NOMO-1 treated with dmso at 0.1 percent for 144 hours (cell line): ENCODE results near the gene SUPT4H1.
A peak's percentile ranks its signal among the peaks of the same experiment; 100 is the strongest.
"Not testable (repeated sequence)": the region's sequence is repeated elsewhere in the genome, so short reads cannot be mapped to it uniquely, and the experiment has no call there.

ENCODE experiments used
- DNase-seq: peaks from one replicate; lab custom pipeline; 2025; ENCODE audit not compliant: unreplicated experiment; lab: John Stamatoyannopoulos, UW

The SUPT4H1 gene

DNA sequence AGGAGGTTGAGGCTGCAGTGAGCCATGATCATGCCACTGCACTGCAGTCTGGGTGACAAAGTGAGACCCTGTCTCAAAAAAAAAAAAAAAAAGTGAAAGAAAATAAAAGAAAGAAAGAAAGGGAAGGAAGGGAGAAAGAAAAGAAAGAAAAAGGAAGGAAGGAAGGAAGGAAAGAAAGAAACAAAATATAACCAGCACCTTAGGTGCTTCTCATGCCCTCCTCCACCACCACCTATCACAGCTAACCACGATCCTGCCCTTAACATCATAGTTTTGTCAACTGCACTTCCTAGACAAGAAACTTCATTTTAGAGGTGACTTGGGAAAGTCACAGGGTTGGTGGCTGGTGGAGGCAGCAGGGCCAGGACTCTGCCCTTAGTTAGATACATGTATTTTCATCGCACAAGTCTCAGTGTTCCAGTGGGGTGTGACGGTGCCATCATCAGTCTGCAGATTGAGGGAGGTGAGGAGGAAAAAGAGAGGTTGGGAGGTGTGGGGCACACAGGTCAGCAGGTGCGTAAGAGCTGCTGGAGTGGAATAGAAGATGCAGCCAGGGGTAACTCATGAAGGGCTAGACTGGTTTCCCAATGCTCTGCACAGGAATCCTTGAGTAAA, 10.0 kb downstream of the SUPT4H1 start:
- DNase-seq, result no peak

DNA sequence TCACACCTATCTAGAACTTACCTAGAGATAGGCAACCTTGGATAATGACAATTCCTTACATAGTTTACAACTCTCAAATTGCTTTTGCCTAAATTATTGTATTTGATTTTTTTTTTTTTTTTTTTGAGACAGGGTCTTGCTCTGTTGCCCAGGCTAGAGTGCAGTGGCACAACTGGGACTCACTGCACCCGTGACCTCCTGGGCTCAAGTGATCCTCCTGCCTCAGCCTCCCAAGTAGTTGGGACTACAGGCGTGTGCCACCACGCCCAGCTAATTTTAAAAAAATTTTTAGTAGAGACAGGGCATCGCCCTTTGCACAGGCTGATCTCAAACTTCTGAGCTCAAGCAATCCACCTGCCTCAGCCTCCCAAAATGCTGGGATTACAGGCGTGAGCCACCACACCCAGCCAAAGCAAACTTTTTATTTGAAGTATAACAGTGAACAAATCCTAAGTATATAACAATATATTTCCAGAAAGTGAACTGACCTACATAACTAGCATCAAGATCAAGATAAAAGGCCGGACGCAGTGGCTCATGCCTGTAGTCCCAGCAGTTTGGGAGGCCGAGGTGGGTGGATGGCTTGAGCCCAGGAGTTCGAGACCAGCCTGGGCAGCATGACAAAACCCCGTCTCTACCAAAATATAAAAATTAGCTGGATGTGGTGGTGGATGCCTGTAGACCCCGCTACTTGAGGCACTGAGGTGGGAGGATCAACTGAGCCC, 10.7 kb downstream of the SUPT4H1 start:
- DNase-seq, result not testable (repeated sequence)

DNA sequence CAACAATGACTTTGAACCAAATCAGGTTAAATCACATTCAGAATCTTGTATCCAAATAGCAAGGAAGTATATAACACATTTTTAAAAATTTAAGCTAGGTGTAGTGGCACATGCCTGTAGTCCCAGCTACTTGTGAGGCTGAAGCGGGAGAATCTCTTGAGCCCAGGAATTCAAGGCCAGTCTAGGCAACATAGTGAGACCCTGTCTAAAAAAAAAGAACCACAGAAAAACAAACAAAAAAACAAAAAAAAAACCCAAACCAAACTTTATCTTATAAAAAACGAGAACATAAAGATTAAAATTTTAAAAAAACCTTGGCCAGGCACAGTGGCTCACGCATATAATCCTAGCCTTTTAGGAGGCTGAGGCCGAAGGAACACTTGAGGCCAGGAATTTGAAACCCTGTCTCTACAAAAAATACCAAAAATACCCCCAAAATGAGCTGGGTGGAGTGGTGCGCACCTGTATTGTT, 11.6 kb downstream of the SUPT4H1 start:
- no peak for DNase-seq

DNA sequence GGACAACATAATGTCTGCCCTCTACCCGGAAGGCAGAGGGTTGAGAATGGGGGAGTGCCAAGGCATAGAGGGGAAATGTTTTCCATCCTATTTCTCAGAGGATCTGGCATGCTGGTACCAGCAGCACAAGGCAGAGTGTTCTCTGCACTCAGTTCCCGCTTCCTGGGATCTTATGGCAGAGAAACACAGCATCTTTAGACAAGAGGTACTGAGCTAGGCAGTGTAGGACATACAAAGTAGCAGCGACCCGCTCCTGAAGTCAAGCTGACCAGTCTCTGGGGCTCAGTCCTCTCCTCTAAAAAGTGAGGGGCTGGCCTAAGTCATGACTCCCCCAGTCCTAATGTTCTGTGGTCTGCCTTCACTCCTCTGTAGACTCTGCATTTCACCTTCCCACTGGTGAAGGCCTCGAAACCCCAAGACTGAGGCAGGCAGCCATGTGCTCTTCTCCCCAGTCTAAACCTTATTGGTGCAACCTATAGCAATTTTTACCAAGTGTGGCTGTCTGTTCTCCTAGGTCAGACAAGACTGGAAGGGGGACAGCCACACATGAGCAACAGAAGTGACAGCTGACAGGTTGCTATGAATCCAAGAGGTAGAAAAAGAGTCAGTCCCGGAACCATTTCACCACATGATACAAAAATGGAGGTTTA, 12.1 kb downstream of the SUPT4H1 start:
- no peak for DNase-seq

DNA sequence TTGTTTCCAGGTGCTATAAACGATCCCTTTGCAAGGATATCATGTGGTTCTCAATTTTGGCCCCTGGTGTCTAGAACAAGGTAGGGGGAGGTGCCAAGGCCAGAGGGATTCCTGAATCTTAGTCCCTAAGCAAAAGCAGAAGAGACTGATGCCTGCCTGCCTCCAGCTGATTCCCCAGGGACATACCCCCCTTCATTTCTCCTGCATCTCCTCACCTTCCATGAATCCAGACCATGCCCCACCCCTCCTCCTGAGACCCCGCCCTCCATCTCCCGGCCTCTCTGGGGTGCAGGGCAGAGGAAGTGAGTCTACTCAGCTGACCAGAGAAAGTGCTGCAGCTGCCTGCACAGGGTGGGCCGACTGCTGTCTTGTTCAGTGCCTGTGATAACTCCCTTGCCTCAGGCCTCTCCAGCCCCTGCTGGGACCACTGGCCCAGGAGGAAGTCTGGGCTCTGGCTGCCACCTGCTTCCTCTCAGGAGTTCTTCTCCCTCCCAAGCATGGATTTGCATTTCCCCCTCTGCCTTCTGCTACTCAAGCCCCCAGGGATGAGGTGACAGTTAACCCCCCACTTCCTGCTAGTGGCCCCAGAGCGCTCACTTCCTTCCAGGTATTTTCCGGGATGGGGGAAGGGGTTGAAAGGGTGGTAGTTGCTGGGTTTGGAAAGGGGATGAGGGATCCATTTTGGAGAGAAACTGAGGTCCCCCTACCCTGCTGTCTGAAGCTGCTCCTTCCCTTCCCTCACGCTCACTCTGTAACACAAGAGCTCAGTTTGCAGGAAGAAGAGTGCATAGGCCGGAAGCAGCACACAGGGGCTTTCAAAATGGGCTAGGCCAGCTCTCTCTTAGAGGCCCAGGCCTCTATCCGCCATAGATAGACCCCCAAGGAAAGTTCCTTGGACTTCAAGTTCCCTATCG, 12.9 kb downstream of the SUPT4H1 start:
- peak; percentile 72 for DNase-seq

DNA sequence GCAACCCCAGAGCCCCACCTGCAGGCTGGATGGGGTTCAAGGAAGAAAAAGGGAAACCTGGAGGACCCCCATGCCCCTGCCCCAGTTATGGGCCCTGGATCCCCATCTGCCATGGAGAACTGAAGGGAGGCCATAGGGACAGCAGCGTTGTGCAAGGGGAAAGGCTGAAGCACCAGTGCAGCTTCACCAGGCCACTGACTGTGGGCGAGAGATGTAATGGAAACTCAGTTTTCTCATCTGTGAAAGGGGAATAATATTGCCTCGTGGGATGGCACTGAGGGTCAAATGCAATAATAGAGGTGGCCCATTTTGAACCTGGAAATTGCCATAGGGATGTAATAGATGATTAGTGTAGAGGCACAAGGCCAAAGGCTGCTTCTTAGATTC, 13.6 kb downstream of the SUPT4H1 start:
- DNase-seq, result no peak

DNA sequence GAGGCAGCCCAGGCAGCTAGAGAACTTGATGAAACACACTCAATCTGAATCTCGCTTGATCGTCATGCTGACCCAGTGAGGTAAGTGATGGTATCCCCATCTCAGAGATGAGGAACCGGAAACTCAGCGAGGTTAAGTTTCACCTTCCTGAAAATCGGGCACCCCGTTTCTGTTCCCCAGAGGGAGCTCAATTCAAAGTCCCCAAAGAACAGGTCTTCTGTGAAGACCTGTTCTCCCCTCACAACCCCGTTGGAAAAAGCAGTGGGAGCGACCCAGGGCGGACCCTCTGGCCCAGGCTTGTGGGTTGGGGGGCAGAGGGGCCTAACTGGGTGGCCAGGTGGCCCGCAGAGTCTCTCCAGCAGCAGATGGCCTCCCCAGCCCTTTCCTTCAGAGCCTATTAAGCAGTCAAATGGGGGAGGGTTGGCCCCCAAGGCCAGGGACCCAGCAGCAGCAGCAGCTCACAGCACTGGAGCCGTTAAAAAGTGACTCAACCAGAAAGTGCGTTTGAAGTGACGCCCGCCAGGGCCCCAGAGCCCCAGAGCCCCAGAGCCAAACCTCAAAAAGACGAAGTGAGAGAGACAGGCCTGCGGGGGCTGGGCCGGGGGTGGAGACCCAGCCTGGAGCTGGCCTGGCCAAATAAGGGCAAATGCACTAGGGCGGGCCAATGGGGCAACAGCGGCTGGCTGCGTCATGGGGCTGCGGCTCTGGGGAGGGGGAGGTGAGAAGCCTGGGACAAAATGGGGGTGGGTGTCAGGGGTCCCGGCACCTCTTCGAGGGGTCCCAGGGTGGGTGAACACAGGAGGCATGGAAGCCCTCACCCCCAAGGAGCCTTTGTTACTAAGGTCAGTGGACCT, 14.2 kb downstream of the SUPT4H1 start:
- DNase-seq, result peak; percentile 97

DNA sequence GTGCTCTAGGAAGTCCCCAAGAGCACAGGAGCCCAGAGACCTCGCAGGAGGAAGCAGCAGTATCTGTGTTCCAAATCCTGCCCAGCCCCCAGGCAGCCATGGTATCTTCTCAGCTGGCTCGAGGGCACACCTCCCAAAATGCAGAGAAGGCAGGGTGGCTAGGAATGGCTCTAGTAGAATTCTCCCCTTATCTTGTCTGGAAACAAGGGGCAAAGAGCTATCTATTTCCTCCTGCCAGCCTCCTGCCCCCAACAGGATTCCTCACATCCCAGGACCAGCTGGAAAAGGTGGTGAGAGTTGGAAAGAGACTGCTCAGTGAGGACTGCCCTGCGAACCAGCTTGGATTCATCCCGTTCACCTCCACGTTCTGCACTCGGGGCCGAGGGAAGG, 14.8 kb downstream of the SUPT4H1 start:
- DNase-seq, result peak; percentile 58

DNA sequence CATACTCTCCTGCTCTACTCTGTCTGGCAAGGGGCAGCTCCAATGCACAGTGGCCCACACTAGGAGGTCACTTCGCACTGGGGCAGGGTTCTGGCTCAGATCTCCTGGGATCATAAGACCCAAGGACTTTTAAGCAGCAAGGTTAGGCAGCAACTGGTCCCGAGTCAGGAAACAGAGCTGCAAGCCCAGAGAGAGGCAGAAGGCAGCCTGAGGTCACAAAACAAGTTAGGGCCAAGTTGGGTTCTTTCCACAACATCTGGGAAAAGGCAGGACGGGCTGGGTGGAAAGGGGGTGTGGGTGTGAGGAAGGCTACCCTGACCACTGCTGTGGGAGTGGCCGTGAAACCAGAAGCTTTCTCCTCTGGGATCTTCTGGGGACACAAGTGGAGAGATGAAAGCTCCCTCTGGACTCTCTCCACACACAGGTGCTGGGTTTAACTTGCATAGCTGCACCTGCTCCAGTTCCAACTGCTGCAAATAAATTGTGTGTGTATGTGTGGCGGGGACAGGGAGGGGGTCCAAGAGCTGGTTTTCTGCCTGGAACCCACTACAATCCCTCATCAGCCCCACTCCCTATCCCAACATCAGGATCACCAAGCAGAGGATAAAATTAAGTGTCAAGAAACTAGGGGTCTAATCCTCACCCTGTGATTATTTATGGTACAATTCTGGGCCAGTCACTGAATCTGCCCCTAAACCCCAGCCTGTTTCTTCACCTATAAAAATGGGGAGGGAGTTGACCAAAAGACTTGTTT, 15.4 kb downstream of the SUPT4H1 start:
- no peak for DNase-seq

DNA sequence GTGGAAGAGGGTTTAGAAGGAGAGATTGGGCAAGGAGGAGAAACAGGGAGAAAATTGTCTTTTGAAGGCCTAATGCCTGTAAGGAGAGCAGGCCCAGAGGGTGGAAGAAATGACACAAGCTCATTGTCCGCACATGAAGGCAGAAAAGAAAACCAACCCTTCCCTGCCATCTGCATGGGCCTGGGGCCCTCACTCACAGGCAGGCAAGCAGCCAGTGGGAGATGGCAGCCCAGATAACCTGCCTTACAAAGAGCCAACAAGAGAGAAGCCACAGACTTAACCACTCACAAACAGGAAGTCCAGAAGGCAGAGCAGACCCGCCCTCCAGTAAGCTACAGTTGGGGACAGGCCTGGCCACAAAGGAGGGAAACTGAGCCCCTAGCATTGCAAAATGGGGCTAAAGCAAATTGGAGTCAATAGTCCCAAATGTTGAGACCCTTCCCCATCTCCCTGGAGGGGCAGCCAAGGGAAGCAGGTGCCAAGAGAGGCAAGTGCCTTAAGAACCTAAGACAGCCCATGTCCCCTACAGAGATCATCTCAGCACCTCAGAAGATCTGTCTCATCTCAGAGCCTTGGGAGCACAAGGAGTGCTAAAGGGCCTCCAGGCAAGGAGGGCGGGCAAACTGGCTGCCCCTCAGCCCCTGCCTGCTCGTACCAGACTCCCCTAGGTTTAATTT, 16.1 kb downstream of the SUPT4H1 start:
- DNase-seq, result peak; percentile 81

DNA sequence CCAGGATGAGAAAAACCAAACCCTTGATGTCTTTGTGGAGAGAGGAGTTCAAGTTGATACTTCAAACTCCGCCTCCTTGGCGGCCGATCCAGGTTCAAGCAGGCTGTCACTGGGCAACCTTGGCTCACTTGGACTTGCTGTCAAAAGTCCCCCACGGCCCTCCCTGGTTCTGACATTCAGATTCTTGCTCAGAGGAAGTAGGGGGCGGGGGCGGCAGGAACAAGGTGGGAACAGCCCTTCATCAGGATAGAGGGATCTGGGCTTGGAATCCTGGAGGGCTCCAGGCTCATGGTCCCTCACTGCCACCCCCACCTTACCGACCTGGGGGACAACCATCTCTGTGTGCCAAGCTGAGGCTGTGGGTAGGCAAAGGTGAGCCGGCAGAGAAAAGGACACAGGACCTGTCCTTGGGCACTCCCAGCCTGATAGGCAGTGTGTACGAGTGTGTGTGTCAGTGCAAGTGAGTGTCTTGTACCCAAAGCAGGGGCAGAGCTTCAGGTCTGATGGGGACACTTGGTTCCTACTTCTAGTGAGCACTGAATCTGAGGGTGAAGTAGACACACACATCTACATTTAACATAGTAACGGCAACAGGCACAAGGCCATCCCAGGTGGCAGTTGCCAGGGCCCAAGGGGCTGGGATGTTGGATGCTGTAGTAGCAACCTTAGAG, 16.8 kb downstream of the SUPT4H1 start:
- DNase-seq, result no peak

DNA sequence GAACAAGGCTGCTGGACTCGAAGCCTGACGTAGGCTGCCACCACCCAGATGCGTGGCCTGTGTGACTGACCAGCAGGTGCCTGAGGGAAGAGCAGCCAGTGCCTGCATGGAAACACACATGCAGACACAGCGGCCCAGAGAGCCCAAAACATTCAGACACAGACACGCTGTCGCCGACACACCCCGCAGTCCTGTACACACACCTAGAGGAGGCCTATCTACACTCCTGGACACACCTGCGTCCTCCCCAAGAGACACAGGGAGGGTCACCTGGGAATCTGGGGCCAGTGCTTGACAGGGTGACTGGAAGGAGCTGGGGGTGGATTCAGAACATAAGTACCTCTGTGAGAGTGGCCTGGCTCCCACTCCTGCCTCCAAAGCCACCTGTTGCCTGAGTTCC, 17.3 kb downstream of the SUPT4H1 start:
- DNase-seq, result no peak

DNA sequence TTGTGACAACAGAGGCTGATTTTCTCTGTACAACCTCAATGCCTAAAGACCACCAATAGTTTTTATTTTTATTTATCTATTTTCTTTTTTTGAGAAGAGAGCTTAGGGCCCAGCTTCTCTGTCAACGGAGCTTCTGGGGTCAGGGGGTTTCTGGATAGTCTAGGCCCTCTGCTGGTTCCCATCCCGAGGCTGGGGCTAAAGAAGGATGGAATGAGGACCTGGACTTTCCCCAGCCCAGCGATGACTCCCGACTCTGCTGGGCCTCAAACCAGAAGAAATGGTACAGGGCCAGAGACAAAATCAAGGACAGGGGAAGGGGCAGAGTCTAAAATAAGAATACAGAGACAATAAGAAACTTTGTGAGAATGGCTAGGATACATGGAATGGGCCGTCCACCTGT, 17.7 kb downstream of the SUPT4H1 start:
- DNase-seq, result no peak

DNA sequence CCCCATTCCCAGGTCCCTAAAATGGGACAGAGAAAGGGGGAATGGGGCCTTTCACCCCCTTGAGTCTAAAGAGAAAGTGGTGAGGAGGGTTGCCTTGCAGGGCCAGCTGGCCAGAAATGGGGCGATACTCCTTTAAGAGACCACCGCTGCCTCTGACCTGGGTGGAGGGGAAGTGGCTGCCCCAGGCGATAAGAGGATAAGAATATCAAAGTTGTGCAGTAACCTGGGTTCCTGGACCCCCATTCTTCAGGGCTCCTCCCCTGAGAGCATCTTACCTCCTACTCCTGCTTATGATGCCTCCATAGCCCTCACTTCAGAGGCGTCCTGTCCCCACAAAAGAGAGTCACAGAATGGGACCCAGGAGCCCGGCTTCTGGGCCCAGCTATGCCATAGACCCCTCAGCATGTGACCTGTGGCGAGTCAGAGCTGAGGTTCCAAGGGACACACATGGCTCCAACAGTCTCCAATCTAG, 18.2 kb downstream of the SUPT4H1 start:
- DNase-seq, result no peak

DNA sequence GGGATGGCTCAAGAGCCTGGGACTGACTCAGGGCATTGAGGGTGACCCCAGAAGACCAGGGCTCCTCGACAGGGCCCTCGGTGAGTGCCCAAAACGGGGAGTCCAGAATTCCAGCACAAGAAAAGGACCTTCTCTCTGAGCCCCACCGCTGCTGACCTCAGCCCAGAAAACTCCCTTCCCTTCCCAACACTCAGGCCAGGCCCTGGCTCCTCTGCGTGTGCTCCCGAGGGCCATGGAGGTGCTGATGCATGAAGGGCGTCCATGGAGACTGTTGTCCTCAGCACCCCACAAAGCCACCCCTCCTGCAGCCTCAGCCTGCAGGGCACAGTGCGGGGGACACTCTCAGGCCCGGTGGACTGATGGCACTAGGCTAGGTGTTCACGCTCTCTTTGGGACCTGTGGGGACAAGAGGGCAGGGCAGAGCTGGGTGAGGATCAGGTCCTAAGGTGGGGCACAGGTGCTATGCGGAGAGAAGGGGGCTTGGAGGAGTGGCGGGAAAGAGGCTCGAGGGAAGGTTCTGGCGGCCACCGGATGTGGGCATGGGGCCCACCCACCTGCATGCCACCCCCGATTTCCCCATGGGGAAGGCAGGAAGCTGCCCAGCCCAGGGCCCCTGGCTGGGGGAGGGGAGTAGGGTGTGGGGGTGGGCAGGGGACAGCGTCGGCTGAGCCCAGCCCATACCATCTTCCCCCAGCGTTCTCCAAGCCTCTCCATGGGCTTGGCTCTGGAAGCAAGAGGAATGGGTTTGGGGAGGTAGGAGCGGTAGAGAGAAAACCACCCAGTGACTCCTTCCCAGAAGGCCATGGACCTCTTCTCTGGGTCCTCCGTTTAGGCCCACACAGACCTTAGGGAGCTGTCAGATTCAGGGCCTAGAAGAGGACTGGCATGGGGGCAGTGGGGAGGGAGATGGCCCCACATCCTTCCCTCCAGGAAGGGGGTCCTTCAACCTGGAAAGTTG, 18.9 kb downstream of the SUPT4H1 start:
- peak; percentile 74 for DNase-seq

DNA sequence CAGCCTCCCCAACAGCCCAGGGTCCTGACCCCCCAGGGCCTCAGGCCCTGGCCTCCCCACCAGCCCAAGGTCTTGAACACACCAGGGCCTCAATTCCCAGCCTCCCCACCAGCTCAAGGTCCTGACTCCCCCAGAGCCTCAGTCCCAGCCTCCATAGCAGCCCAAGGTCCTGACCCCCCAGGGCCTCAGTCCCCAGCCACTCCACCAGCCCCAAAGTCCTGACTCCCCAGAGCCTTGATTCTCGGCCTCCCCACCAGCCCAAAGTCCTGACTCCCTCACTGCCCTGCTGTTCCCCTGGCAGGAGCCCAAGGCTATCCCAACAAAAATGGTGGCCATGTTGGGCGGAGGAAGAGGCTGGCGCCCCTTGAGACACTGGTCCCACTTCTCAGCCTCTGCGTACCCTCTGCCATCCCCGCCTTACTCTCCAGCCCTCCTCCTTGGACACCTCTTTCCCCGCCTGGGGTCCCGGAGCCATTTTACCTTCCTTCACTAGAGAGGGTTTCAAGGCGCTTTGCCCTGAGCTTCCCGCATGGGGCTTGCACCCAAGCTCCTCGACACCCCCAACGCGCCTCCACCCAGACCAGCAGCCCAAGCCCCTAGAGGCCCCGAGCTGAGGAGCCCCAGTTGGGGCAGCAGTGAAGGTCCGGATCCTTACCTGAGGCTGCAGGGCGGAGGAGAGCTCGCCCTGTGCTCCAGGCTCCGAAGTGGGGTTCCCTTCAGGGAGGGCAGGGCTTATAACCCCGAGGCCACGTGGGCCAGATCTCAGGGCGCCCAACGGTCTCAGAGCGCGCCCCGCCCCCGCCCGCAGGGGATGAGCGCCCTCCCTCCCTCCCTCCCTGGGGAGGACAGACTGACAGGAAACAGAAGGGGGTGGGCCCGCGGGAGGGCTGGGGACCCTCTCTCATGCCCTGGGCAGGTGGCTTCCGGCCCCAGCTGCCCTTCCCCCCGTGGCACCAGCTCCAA, 19.9 kb downstream of the SUPT4H1 start:
- peak; percentile 78 for DNase-seq
